Measurements from ENCODE around the gene ETNPPL. TPM values are rescaled to one million over a fixed set of nuclear protein-coding genes. Genes with fewer than 3 reads are reported as not detected.
A peak's percentile ranks its signal among the peaks of the same experiment; 100 is the strongest.

The ETNPPL gene
- total and polyA plus RNA-seq, 4 donors = 0.08 TPM; not detected in 3

DNA sequence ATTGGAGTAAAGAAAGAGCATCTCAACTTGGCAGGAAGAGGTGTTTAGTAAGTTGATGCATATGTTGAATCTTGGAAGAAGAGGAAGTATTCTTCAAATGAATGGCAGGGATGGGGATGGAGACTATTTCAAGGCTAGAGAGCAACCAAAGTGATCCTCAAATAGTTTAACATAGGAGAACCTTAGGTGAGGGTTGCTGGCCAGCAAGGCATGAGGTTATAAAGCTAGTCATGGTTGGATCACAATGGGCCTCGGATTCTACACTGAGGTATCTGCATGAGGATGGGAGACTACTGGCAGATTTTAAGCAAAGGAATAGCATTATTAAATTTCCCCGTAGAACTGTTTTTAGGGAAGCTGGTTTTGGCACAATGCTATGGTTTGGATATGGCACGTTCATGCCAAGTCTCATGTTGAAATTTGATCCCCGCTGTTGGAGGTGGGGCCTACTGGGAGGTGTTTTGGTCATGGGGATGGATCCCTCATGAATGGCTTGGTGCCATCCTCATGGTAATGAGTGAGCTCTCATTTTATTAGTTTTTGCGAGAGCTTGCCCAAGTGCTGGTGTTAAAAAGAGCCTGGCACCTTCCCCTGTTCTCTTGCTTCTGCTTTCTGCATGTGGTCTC is 41.9 kb upstream of the ETNPPL start:
- DNase-seq = peak in 2 of 3 donors; percentile 19 to 69
- TF ChIP-seq, protein P1, sequence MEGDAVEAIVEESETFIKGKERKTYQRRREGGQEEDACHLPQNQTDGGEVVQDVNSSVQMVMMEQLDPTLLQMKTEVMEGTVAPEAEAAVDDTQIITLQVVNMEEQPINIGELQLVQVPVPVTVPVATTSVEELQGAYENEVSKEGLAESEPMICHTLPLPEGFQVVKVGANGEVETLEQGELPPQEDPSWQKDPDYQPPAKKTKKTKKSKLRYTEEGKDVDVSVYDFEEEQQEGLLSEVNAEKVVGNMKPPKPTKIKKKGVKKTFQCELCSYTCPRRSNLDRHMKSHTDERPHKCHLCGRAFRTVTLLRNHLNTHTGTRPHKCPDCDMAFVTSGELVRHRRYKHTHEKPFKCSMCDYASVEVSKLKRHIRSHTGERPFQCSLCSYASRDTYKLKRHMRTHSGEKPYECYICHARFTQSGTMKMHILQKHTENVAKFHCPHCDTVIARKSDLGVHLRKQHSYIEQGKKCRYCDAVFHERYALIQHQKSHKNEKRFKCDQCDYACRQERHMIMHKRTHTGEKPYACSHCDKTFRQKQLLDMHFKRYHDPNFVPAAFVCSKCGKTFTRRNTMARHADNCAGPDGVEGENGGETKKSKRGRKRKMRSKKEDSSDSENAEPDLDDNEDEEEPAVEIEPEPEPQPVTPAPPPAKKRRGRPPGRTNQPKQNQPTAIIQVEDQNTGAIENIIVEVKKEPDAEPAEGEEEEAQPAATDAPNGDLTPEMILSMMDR (IDR thresholded peaks at IDR 0.05; ENCODE audit: control extremely low read depth, extremely low read depth) = no peak

DNA sequence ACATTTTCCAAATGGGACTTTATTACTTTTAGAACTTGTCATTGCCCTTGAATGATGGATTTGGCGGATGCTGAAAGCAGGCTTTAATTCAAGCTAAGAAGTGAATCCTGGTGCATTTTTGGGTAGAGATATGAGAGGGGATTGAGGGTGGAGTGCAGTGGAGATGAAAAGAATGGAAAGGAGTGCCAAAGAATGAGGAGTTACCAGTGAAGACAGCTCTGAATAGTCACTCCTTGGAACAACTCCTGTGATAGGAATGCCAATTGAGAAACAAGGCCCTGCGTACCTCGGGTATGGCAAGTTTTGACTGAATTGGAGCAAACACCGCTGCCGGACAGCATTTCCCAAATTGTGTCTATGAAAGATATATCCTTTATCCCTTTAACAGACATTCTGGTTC is 36.5 kb upstream of the ETNPPL start:
- H3K4me1 ChIP-seq (ENCODE audit: control insufficient read depth in 5 of 5, insufficient read depth in 5 of 5, low read length in 5 of 5) = peaks cover 0 to 6% (median 0%) of the 10 kb centered on the region in 5 donors
- no peak overlapping the region for H3K9ac ChIP-seq (ENCODE audit: insufficient read depth in 1 of 2, low read length in 2 of 2)
- no peak for DNase-seq
- no peaks in the 10 kb centered on the region for H3K36me3 ChIP-seq (ENCODE audit: control insufficient read depth in 4 of 4, insufficient read depth in 4 of 4, low read length in 4 of 4)
- ATAC-seq (ENCODE audit: insufficient read depth, low FRiP score) = no peak
- no peak overlapping the region for H3K27ac ChIP-seq (ENCODE audit: low read depth in 1 of 2, low read length in 1 of 2)
- H3K4me3 ChIP-seq = no peak overlapping the region
- WGBS, 2 donors = 55 to 91% methylated on average over 5 of the region's 5 CpGs
- TF ChIP-seq, protein P1 (IDR thresholded peaks at IDR 0.05; ENCODE audit: control extremely low read depth, extremely low read depth) = no peak
- no peaks in the 10 kb centered on the region for H3K9me3 ChIP-seq (ENCODE audit: control insufficient read depth in 4 of 4, insufficient read depth in 3 of 4, low read length in 3 of 4)
- H3K27me3 ChIP-seq (ENCODE audit: control insufficient read depth in 3 of 3, insufficient read depth in 3 of 3, low read length in 2 of 3) = no peaks in the 10 kb centered on the region

More for the DNA sequence above, 41.9 kb upstream of the ETNPPL start:
- H3K9ac ChIP-seq (ENCODE audit: insufficient read depth in 1 of 2, low read length in 2 of 2) = no peak overlapping the region
- H3K27me3 ChIP-seq (ENCODE audit: control insufficient read depth in 3 of 3, insufficient read depth in 3 of 3, low read length in 2 of 3) = no peaks in the 10 kb centered on the region
- no peaks in the 10 kb centered on the region for H3K4me1 ChIP-seq (ENCODE audit: control insufficient read depth in 5 of 5, insufficient read depth in 5 of 5, low read length in 5 of 5)
- no peaks in the 10 kb centered on the region for H3K36me3 ChIP-seq (ENCODE audit: control insufficient read depth in 4 of 4, insufficient read depth in 4 of 4, low read length in 4 of 4)
- H3K4me3 ChIP-seq = no peak overlapping the region
- ATAC-seq (ENCODE audit: insufficient read depth, low FRiP score) = no peak
- WGBS, 2 donors = 85 to 88% methylated on average over 5 of the region's 5 CpGs
- H3K27ac ChIP-seq (ENCODE audit: low read depth in 1 of 2, low read length in 1 of 2) = no peak overlapping the region
- H3K9me3 ChIP-seq (ENCODE audit: control insufficient read depth in 4 of 4, insufficient read depth in 3 of 4, low read length in 3 of 4) = no peaks in the 10 kb centered on the region

DNA sequence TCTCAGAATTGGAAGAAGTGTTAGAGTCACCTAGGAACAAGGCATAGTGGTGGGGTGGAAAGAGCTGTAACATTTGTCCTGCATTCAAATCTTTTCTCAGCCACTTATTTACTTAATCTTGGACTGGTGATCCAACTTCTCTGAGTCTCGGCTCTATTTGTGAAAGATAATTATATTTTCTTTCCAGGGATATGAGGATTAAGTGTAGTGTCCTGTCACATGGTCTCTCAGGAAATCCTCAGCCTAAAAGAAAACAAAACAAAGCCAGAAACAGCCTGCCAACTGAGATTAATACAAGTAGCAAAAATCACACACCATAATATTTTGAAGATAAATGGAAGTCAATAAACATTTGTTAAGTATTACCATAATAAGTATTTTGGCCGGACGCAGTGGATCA is 33.3 kb upstream of the ETNPPL start:
- no peak for ATAC-seq (ENCODE audit: insufficient read depth, low FRiP score)
- TF ChIP-seq, protein P1 (IDR thresholded peaks at IDR 0.05; ENCODE audit: control extremely low read depth, extremely low read depth) = no peak
- WGBS, 2 donors = 44 to 79% methylated on average over 3 of the region's 3 CpGs

DNA sequence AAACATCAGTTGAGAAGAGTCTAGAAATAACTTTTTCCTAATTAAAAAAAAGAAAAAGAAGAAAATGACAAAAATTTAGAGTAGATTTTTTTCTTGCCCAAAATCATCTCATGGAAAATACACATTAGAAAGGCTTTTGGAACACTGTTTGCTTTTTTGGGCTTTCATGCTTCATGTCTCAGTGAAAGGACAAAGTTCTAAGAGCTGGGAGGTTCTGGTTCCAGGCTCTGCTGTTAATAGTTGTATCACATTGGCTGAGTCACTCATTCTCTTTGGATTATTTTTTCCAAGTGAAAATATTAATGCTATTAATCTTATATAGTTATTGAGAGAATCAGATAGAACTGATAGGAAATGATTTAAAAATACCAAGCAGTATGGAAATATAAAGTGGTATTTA is 32.9 kb upstream of the ETNPPL start:
- H3K36me3 ChIP-seq (ENCODE audit: control insufficient read depth in 4 of 4, insufficient read depth in 4 of 4, low read length in 4 of 4) = no peaks in the 10 kb centered on the region
- H3K9me3 ChIP-seq (ENCODE audit: control insufficient read depth in 4 of 4, insufficient read depth in 3 of 4, low read length in 3 of 4) = no peaks in the 10 kb centered on the region
- peaks cover 0 to 6% (median 0%) of the 10 kb centered on the region in 5 donors for H3K4me1 ChIP-seq (ENCODE audit: control insufficient read depth in 5 of 5, insufficient read depth in 5 of 5, low read length in 5 of 5)
- H3K9ac ChIP-seq (ENCODE audit: insufficient read depth in 1 of 2, low read length in 2 of 2) = no peak overlapping the region
- H3K27me3 ChIP-seq (ENCODE audit: control insufficient read depth in 3 of 3, insufficient read depth in 3 of 3, low read length in 2 of 3) = no peaks in the 10 kb centered on the region
- no peak for ATAC-seq (ENCODE audit: insufficient read depth, low FRiP score)
- peak in 1 of 3 donors; percentile 45 for DNase-seq
- no peak overlapping the region for H3K4me3 ChIP-seq
- TF ChIP-seq, protein P1 (IDR thresholded peaks at IDR 0.05; ENCODE audit: control extremely low read depth, extremely low read depth) = no peak
- no peak overlapping the region for H3K27ac ChIP-seq (ENCODE audit: low read depth in 1 of 2, low read length in 1 of 2)

More for the DNA sequence above, 33.3 kb upstream of the ETNPPL start:
- Histone ChIP-seq H3K9me3 (ENCODE audit: control insufficient read depth in 4 of 4, insufficient read depth in 3 of 4, low read length in 3 of 4) (no peaks in the 10 kb centered on the region), H3K36me3 (ENCODE audit: control insufficient read depth in 4 of 4, insufficient read depth in 4 of 4, low read length in 4 of 4) (no peaks in the 10 kb centered on the region), H3K4me3 (no peak overlapping the region), H3K27me3 (ENCODE audit: control insufficient read depth in 3 of 3, insufficient read depth in 3 of 3, low read length in 2 of 3) (no peaks in the 10 kb centered on the region), H3K4me1 (ENCODE audit: control insufficient read depth in 5 of 5, insufficient read depth in 5 of 5, low read length in 5 of 5) (peaks cover 0 to 6% (median 0%) of the 10 kb centered on the region in 5 donors), H3K27ac (ENCODE audit: low read depth in 1 of 2, low read length in 1 of 2) (no peak overlapping the region), H3K9ac (ENCODE audit: insufficient read depth in 1 of 2, low read length in 2 of 2) (no peak overlapping the region)
- DNase-seq = peak in 2 of 3 donors; percentile 58 to 85
